Epithelial cell of esophagus (primary cell): Measurements from ENCODE around the gene FHIT.

Experiments used
- DNase-seq: peaks from one replicate; pipeline ENCODE4 v3.0.0; 2010; ENCODE audit warnings: low read depth
- H3K4me3 ChIP-seq: 2 replicates; pipeline ENCODE4 v1.5.1; 2011; ENCODE audit warnings: mild to moderate bottlenecking, low read length, control low read depth
- TF ChIP-seq, protein P1 (sequence below): IDR thresholded peaks from 2 replicates; pipeline ENCODE4 v1.5.1; 2011; ENCODE audit warnings: low read depth, mild to moderate bottlenecking, low read length, control low read depth, inconsistent platforms; ENCODE audit not compliant: insufficient read depth; ENCODE audit errors: missing control alignments

Gene FHIT

DNA sequence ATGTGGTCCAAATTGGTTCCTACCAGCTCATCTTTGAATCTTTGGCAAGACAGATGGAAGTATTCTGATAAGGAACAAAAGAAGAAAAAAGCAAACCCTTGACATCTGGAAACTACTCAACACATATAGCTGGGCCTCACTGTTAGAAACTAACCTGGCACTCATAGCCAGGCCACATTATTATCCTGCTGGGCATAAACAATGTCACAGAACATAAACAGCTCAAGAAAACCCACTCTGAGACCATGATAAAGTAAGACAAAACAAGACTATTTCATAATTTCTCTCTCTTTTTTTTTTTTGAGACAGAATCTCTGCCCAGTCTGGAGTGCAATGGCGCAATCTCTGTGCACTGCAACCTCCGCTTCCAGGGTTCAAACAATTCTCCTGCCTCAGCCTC, 1093.2 kb downstream of the FHIT start:
- H3K4me3 ChIP-seq = no peak overlapping the region
- TF ChIP-seq, protein P1, sequence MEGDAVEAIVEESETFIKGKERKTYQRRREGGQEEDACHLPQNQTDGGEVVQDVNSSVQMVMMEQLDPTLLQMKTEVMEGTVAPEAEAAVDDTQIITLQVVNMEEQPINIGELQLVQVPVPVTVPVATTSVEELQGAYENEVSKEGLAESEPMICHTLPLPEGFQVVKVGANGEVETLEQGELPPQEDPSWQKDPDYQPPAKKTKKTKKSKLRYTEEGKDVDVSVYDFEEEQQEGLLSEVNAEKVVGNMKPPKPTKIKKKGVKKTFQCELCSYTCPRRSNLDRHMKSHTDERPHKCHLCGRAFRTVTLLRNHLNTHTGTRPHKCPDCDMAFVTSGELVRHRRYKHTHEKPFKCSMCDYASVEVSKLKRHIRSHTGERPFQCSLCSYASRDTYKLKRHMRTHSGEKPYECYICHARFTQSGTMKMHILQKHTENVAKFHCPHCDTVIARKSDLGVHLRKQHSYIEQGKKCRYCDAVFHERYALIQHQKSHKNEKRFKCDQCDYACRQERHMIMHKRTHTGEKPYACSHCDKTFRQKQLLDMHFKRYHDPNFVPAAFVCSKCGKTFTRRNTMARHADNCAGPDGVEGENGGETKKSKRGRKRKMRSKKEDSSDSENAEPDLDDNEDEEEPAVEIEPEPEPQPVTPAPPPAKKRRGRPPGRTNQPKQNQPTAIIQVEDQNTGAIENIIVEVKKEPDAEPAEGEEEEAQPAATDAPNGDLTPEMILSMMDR = no peak
- DNase-seq = no peak

DNA sequence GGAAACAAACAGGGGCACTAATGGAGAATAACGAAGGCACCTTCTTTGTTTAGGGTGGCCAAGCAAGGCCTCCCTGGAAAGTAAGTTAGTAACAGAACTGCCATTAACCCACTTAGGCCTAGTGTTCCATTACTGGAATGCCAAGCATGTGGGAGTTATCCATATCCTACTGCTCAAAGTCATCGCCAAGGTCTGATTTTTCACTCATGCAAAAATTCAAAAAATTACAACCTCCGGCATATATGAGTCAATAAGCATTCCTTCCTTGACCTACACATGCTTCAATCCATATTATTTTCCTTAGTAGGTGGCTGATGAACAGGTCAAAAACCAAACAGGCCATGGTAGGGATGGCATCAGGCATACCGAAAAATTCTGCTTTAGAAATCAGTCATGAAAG, 1097.2 kb downstream of the FHIT start:
- TF ChIP-seq, protein P1 = no peak
- no peak overlapping the region for H3K4me3 ChIP-seq
- DNase-seq = no peak

DNA sequence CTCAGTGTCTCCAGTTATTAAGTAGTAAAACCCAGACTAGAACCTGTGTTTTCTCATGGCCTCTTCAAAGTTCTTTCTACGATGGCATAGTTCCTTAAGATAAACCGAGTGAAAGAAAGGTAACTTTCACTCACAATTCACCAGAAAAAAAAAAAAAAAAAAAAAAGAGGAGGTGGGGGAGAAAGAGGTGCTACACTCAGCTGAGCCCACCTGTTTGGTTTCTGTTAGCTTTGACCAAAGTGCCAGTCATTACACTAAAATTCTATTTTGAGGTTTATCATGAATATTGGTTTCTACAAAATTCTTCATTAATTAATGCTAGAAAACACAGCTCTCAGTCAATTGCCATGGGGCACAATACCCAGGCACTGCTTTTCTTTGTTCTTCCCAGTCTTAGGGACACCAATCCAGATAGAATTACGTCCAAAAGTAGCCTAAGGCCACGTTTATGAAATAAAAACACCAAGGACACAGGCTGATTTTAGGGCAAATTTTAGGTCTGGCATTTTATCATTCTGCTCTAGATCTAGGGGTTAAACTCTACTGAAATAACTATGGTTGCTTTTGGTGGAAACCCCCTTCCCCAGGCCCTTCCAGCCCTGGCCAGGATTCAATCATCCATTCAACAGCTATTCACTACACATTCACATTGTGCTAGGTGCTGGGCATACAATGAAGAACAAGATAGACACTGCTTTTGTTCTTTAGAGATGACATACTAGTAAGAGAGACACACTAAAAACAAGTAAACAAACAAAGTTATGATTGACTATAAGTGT, 1097.8 kb downstream of the FHIT start:
- TF ChIP-seq, protein P1 = no peak
- no peak overlapping the region for H3K4me3 ChIP-seq
- DNase-seq = no peak

DNA sequence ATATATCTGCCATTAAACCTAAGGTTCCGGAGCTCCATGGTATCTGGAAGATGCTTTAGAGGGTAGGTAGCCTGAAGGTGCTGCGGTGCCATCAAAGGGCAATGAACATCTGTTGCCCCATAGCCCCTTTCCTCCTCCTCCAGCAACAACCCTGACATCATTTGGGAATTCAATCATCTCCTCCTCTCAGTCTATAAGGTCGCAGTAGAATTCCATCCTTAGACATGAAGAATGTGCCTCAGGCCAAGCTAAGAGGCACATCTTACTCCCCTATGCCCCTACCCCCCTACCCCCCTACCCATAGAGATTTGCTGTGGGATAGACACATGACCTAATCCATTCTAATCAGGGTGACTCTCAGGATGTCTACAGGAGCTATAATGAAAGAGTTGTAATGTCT, 1101.8 kb downstream of the FHIT start:
- no peak for DNase-seq
- TF ChIP-seq, protein P1 = no peak
- H3K4me3 ChIP-seq = no peak overlapping the region

- DNase-seq = no peak
- TF ChIP-seq, protein P1 = no peak
- H3K4me3 ChIP-seq = no peak overlapping the region
These were observed 1103.9 kb downstream of the FHIT start for GRCh38 chr3:60147249-60147950.

DNA sequence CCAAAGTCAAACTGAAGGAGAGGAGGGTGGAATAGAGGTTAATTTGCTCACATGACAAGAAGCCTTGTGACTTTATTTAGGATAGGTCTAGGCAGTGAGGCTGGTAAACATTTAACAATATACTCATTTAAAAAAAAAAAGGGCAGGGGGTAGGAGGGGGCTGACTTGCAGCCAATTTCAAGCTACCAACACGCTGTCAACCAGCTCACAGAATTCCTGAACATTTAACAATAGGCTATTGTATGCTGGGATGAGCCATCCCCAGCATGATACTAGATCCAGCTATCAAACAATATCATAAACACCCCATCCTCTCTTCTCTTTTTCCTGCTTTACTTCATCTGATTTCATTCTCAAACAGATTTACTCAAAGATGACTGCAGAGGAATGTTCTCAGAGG, 1105.1 kb downstream of the FHIT start:
- H3K4me3 ChIP-seq = no peak overlapping the region
- TF ChIP-seq, protein P1 = no peak
- DNase-seq = no peak
